GM21390 (cell line): ENCODE measurements around the gene CYB5R4.
A peak's percentile ranks its signal among the peaks of the same experiment; 100 is the strongest.

Experiments
- ATAC-seq: cut with Tn5 transposase; IDR thresholded peaks from one replicate; pipeline ENCODE4 v1.9.1; 2021; ENCODE audit not compliant: unreplicated experiment

The CYB5R4 gene

DNA sequence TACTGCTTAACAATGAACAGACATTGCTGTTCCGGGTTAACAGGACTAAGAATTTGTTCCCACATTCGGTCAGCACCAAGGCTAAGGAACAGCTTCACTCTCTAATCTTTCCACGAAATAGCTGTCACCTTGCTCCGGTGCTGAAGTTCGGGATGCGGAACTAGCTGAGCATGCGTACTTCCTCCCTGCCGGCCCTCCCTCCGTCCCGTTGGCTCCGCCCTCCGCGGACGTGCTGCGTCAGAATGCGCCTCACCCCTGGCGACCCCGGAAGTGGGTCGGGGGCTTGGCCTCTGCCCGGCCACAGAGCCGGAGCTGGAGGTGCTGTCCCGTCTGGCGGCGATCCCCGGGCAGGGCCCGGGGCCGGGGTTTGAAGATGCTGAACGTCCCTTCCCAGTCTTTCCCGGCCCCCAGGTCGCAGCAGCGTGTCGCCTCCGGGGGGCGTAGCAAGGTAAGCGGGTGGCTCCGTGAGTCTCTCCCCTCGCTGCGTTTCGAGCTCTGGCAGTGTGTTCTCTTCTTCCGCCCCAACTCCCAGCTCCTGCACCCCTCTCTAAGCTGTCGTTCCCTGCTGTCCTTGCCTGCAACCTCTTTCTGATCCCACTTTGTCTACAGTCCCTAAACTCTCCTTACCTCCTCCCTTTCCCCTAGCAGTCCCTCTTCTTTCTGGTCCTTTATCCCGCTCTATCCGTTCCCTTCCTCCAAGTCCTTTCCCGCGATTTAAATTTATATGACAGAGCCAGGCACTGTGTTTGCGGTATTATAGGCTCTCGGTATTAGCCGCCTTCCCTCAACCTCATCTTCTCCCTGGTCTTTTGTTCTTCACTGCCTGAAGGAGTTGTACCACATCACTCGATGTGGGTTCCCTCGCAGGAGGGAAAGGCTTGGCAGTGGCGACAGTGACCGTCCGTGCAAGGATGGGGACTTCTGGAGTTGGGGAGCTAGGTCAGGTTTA is at the start of gene CYB5R4:
Gene CYB5R4 (plus strand): TSS at position 280 of the 949 bp plus-strand sequence. CDS start 94 bp downstream, at position 374.
- ATAC-seq = peak; percentile 98

DNA sequence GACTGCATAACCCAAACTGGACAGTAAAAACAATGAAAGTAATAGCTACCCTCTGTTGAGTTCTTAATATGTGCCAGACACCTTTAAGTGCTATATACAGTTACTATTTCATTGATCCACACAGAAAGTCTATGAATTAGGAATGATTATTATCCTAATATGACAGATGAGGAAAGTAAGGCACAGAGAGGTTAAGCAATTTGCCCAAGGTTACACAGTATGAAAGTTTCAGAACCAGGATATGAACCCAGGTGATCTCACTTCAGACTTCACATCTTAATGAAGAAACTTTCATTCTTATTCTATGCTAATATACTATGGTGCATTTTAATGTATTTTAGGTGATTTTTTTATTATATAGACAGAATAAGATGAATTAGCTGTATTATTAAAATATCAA is 46.9 kb upstream of the CYB5R4 start:
- ATAC-seq = no peak

DNA sequence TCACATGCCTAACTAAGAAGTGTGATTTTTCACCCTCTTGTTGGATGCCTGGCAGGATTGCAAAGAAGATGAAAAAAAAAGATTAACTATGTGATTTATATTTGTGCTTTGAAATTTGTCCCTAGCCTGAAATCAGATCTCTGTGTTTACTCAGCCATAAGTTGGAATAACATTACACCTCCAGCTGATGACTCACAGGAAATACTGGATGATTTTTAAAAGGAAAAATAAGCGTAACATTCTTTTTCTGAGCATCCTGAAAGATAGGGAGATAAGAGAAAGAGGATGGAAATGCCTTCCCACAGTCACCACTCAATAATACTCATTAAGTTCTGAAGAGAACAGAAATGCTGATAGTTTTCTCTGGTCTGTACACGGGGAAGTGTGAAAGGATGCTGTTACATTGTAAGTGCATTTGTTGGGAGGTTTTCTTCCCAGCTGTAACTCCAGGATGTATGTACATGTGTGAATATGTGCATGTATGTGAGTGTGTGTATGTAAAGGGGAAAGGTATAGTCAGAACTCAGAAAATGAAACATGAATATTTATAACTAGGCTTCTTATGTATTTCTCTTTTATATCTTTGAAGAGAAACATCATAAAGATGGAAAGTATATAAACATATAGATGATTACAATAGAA is 43.7 kb upstream of the CYB5R4 start:
- no peak for ATAC-seq

DNA sequence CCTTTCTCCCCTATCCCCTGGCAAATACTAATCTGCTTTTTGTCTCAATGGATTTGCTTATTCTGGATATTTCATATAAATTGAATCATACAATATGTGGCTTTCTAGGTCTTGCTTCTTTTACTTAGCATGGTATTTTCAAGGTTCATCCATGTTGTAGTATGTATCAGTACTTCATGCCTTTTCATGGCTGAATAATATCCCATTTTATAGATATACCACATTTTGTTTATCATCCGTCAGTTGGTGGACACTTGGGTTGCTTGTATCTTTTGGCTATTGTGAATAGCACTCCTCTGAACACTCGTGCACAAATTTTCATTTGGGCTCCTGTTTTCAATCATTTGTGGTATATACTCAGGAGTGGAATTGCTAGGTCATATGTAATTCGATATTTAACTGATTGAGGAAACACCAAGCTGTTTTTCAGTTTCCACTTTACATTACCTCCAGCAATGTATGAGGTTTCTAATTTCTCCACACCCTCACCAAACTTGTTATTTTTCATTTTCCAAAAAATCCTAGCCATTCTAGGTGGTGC is 36.8 kb upstream of the CYB5R4 start:
- no peak for ATAC-seq

DNA sequence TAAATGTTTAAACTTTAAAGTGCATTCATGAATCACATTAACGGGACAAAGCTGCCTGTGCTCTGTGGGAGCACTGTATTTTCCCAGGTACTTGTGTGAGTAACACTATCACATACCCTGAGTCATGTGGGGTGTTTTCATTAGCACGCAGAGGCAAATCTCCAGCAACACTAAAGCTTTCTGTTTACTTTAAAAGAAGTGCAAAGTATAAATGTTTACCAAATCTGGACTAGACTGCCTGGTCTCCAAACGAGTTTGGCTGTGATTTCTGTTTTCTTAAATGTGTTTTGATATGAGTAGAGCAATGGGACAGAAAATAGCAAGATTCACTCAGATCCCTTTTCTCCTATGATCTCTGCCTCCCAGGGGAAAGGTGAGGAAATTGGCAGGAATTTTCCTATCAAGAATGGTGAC is 35.1 kb upstream of the CYB5R4 start:
- no peak for ATAC-seq

DNA sequence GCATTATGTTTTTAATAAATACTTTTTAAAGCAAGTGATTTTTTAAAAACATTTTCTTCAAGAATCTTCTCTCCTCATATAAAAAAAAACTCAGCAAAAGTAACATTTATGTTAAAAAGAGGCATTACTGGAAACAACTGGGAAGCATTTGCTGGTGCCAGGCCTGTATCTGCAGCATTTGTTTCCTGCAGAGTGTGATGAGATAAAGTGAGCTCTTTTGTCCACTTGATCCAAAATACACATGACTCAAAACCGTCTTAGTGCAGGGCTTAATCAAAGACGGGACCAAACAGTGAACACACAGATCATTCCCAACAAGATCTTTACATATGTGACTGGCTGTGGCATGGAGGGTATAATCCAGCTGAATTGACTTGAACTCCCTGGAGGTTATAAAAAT is 34.7 kb upstream of the CYB5R4 start:
- no peak for ATAC-seq

GRCh38 chr6:83827050-83827449 is 32.4 kb upstream of the CYB5R4 start:
- ATAC-seq = no peak

- ATAC-seq = no peak
These were observed 20.8 kb upstream of the CYB5R4 start for GRCh38 chr6:83838727-83839126.

GRCh38 chr6:83844170-83844569 is 15.3 kb upstream of the CYB5R4 start:
- no peak for ATAC-seq

GRCh38 chr6:83846291-83846690 is 13.2 kb upstream of the CYB5R4 start:
- no peak for ATAC-seq

DNA sequence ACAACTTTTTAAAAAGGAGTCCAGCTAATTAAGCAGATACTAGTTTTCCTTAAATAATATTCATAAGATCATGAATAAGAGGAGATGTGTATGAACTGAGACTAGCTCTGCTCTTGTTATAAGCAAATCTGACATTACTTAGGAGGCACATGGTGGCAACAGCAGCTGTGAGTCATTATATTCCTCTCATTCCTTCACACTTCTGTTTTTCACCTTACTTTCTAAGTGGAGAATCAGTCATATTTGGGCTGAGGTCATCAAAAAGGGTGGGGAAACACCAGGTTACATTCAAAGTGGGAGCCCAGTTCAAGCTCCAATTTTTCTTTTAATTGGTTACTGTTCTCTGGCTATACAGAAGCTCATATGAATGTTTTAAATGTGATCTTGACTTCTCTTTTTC is 12.3 kb upstream of the CYB5R4 start:
- peak; percentile 97 for ATAC-seq

GRCh38 chr6:83849127-83849526 is 10.4 kb upstream of the CYB5R4 start:
- ATAC-seq = no peak

DNA sequence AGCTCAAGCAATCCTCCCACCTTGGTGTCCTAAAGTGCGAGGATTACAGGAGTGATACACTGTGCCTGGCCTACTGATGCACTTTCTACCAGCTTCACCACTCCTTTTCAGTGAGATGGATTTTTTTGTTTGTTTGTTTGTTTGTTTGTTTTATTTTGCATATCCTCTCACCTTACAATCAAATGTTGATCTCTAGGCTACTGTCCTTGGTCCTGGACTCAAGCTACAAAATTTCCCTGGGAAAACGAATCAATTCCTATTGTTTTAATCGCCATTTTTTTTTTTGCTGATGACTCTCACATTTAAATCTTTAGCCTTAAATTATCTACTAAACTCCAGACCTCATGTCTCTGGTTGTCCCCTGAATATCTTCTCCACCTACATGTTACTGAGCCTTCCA is 9.9 kb upstream of the CYB5R4 start:
- no peak for ATAC-seq

GRCh38 chr6:83852528-83853177 is 6.8 kb upstream of the CYB5R4 start:
- ATAC-seq = no peak

- ATAC-seq = peak; percentile 70
These were observed 6.1 kb upstream of the CYB5R4 start, which contains the start of gene RIPPLY2 for GRCh38 chr6:83853178-83854000. RIPPLY2 (plus strand) TSS chr6:83853360; CDS start chr6:83853417, 57 bp downstream.

- ATAC-seq = no peak
These were observed 5.4 kb upstream of the CYB5R4 start for GRCh38 chr6:83854001-83854501.

- ATAC-seq = no peak
These were observed 4.7 kb upstream of the CYB5R4 start for GRCh38 chr6:83854766-83855165.

DNA sequence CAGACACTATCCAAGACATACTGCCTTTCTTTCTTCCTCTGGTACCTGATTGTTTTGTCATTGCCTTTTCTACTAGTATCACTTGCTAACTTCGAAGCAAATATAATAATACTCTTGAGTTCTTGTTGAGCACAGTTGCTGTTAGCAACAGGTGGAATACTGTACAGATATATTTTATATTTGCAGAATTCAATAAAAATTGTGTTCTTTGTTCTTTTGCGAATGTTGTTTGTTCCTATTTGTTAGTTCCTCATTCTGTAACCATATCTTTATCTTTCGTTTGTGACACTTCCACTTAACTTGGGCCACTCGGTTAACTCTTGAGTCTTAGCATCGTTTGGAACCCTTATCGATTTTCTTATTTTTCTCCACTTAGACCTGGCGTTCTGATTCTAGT is 868 bp downstream of the CYB5R4 start:
- ATAC-seq = no peak

DNA sequence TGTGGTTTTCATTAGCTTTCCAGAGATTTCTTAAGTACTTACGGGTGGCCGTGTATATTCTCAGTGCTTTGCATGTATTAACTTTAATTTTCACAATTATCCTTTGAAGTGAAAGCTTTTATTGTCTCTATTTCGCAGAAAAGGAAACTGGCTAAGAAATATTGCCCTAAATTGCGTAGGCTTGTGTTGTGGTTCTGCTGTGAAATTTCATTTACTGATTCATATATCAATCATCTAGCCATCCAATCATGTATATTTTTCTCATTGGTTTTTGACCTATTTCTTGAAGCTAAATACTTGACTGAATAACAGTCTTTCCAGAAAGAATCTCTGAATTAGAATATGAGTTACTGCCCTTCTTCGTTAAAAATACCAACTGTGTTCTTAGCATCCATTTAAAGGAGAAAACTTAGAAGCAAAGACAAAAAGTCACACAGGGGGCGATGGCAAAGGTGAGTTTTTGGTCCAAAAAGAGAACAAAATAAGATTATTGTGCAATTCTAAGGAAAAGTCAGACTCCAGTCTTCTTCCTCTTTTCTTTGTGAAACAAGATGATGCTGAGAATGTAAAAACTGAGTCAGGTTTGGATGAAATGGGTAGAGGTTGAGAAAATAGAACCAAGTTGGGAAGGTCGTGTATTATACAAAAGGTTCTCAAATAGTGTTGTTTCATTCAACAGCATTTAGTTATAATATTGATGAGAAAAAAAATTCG is 1.4 kb downstream of the CYB5R4 start:
- ATAC-seq = no peak
